Prostate gland (tissue), 2 donors: Measurements from ENCODE around the gene CPZ.

ENCODE experiments used
- POLR2A ChIP-seq: fragments of 450-650 bp; IDR thresholded peaks from one replicate; pipeline ENCODE4 v1.6.1; 2016; ENCODE audit warnings: antibody characterized with exemption, mild to moderate bottlenecking
- POLR2AphosphoS5 ChIP-seq: sonication (generic); formaldehyde crosslinking; IDR thresholded peaks from one replicate; pipeline ENCODE4 v1.6.1; 2017; ENCODE audit warnings: antibody characterized with exemption
- TF ChIP-seq, protein P1 (sequence below), 4 experiments: fragments of 200-600 bp in 2 of 4; fragments of 450-650 bp in 2 of 4; sonication (generic) in 2 of 4; IDR thresholded peaks; 1 replicate in 3 of 4; 2 replicates in 1 of 4; pipeline ENCODE4 v1.5.1; 2016 to 2019; ENCODE audit warnings: antibody characterized with exemption in 4 of 4, mild to moderate bottlenecking in 2 of 4, moderate library complexity in 2 of 4

DNA sequence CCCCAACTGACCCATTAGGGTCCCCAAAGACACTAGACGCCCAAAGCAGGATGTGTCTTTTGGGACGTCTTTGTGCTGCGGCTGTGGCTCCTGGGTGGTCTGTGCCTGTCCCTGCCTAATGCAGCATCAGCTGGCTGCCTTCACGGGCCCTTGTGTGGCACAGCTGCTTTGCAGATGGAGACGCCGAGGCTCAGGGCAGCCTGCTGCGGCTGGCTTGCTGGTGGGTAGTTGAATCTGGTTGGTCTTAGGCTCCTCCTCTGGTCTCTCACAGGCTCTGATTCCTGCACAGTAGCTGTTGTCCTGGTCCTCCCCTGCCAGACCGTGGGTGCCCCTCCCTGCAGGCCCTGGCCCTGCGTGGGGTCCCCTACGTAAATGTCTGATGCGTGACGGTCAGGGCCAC lies 8.1 kb downstream of the CPZ start:
- TF ChIP-seq, protein P1, sequence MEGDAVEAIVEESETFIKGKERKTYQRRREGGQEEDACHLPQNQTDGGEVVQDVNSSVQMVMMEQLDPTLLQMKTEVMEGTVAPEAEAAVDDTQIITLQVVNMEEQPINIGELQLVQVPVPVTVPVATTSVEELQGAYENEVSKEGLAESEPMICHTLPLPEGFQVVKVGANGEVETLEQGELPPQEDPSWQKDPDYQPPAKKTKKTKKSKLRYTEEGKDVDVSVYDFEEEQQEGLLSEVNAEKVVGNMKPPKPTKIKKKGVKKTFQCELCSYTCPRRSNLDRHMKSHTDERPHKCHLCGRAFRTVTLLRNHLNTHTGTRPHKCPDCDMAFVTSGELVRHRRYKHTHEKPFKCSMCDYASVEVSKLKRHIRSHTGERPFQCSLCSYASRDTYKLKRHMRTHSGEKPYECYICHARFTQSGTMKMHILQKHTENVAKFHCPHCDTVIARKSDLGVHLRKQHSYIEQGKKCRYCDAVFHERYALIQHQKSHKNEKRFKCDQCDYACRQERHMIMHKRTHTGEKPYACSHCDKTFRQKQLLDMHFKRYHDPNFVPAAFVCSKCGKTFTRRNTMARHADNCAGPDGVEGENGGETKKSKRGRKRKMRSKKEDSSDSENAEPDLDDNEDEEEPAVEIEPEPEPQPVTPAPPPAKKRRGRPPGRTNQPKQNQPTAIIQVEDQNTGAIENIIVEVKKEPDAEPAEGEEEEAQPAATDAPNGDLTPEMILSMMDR (IDR thresholded peaks at IDR 0.05) = no peak
- TF ChIP-seq POLR2A = no peak
- TF ChIP-seq POLR2AphosphoS5 = no peak
